Endothelial cell of umbilical vein (primary cell): ENCODE measurements around the gene COL20A1. TPM values are rescaled to one million over a fixed set of nuclear protein-coding genes. Genes with fewer than 3 reads are reported as not detected.

Experiments used
- BruUV-seq: library from RNA; stranded (reverse); fragments of 400-500 nt; replicated peaks from 2 replicates; lab custom pipeline; 2021; lab: Mats Ljungman, UMichigan
- CTCF ChIA-PET: fragments of 300-600, 350-600 bp; sonication (Branson Sonifier 250); formaldehyde crosslinking; loops from one replicate; lab custom pipeline; 2021; ENCODE audit warnings: antibody characterized with exemption, inconsistent platforms; lab: Charles Lee
- POLR2A ChIA-PET: fragments of 300-600, 350-600 bp; sonication (Branson Sonifier 250); formaldehyde crosslinking; loops from one replicate; lab custom pipeline; 2021; ENCODE audit warnings: antibody characterized with exemption, inconsistent platforms; lab: Charles Lee
- DNase-seq: peaks from one replicate; pipeline ENCODE4 v3.0.0-alpha.2; 2011; ENCODE audit warnings: low read depth, low spot score
- FAIRE-seq: peaks from 2 replicates; lab custom pipeline; 2011; peaks lifted over from hg19 to GRCh38; lab: Jason Lieb, UNC
- H2AFZ ChIP-seq: 2 replicates; pipeline ENCODE4 v1.6.0; 2012; ENCODE audit warnings: low read depth, low read length, control low read depth, inconsistent platforms
- H3K27ac ChIP-seq: 2 replicates; pipeline ENCODE4 v1.5.1; 2011; ENCODE audit warnings: low read depth, mild to moderate bottlenecking, control low read depth, low read length, moderate library complexity; ENCODE audit not compliant: insufficient read depth
- H3K27me3 ChIP-seq, 2 experiments: 2 replicates each; pipeline versions ENCODE4 v1.6.0 to v1.6.1; 2011; ENCODE audit warnings: low read length in 2 of 2, mixed read lengths in 1 of 2; ENCODE audit not compliant: control insufficient read depth in 2 of 2, insufficient read depth in 2 of 2
- H3K36me3 ChIP-seq, 2 experiments: 2 replicates in 1 of 2; 3 replicates in 1 of 2; pipeline ENCODE4 v1.5.1; 2011; ENCODE audit warnings: low read length in 2 of 2, mild to moderate bottlenecking in 1 of 2, moderate library complexity in 1 of 2; ENCODE audit not compliant: control insufficient read depth in 2 of 2, insufficient read depth in 2 of 2; ENCODE audit errors: extremely low read depth in 1 of 2
- H3K4me1 ChIP-seq: 3 replicates; pipeline ENCODE4 v1.5.1; 2011; ENCODE audit warnings: mild to moderate bottlenecking, low read length; ENCODE audit not compliant: control insufficient read depth, insufficient read depth; ENCODE audit errors: extremely low read depth
- H3K4me2 ChIP-seq: 2 replicates; pipeline ENCODE4 v1.6.1; 2011; ENCODE audit warnings: low read length, control low read depth, mixed read lengths; ENCODE audit not compliant: insufficient read depth
- H3K4me3 ChIP-seq, 3 experiments: fragments of 200-600 bp in 1 of 3; sonication (generic), shearing (Covaris generic) in 1 of 3; replicated peaks in 1 of 3; 2 replicates each; pipeline ENCODE4 v1.5.1; 2011 to 2016; ENCODE audit warnings: control low read depth in 3 of 3, low read length in 3 of 3, mild to moderate bottlenecking in 2 of 3, inconsistent platforms in 1 of 3, low read depth in 1 of 3, moderate library complexity in 1 of 3; ENCODE audit not compliant: insufficient read depth in 1 of 3
- H3K79me2 ChIP-seq: 2 replicates; pipeline ENCODE4 v1.6.0; 2012; ENCODE audit warnings: low read length, inconsistent platforms; ENCODE audit not compliant: control insufficient read depth, insufficient read depth
- H3K9ac ChIP-seq: replicated peaks from 2 replicates; pipeline ENCODE3; 2011; ENCODE audit warnings: low read length, control low read depth; ENCODE audit not compliant: insufficient read depth; ENCODE audit errors: extremely low read depth
- H3K9me1 ChIP-seq: replicated peaks from 3 replicates; pipeline ENCODE4 v1.6.0; 2011; ENCODE audit warnings: mild to moderate bottlenecking, low read length; ENCODE audit not compliant: control insufficient read depth, insufficient read depth; ENCODE audit errors: extremely low read depth
- H3K9me3 ChIP-seq: replicated peaks from 2 replicates; pipeline ENCODE4 v1.5.1; 2012; ENCODE audit warnings: low read length, inconsistent platforms; ENCODE audit not compliant: control insufficient read depth, insufficient read depth
- H4K20me1 ChIP-seq: replicated peaks from 2 replicates; pipeline ENCODE3; 2011; ENCODE audit warnings: mild to moderate bottlenecking, low read length; ENCODE audit not compliant: control insufficient read depth, insufficient read depth; ENCODE audit errors: extremely low read depth
- CTCF ChIP-seq, 2 donors: IDR thresholded peaks; 1 replicate in 1 of 2; 2 replicates in 1 of 2; pipeline ENCODE4 v1.5.1; 2011; ENCODE audit warnings: low read length in 2 of 2, mild to moderate bottlenecking in 2 of 2, moderate library complexity in 2 of 2, control low read depth in 1 of 2, inconsistent platforms in 1 of 2, low read depth in 1 of 2; ENCODE audit not compliant: insufficient read depth in 1 of 2; ENCODE audit errors: extremely low read depth in 1 of 2
- EZH2 ChIP-seq: IDR thresholded peaks from 2 replicates; pipeline ENCODE4 v1.6.1; 2012; ENCODE audit warnings: borderline replicate concordance, low read depth, mild to moderate bottlenecking, moderate library complexity, low read length, inconsistent platforms; ENCODE audit not compliant: severe bottlenecking
- FOS ChIP-seq: IDR thresholded peaks from 2 replicates; pipeline ENCODE4 v1.6.1; 2011; ENCODE audit warnings: mild to moderate bottlenecking, low read length, moderate library complexity, borderline replicate concordance; ENCODE audit not compliant: insufficient read depth
- GATA2 ChIP-seq: IDR thresholded peaks from 2 replicates; pipeline ENCODE4 v1.7.0; 2011; ENCODE audit warnings: low read depth, mild to moderate bottlenecking, moderate library complexity, mixed read lengths, low read length; ENCODE audit not compliant: insufficient read length, insufficient read depth
- JUN ChIP-seq: IDR thresholded peaks from 2 replicates; pipeline ENCODE4 v1.6.1; 2011; ENCODE audit warnings: borderline replicate concordance, low read depth; ENCODE audit not compliant: insufficient read length, insufficient read depth
- MAX ChIP-seq: IDR thresholded peaks from 2 replicates; pipeline ENCODE4 v1.6.1; 2011; ENCODE audit not compliant: insufficient read depth, insufficient read length
- MYC ChIP-seq: IDR thresholded peaks from one replicate; pipeline ENCODE4 v1.6.1; 2011; ENCODE audit warnings: mild to moderate bottlenecking, low read depth, low read length
- POLR2A ChIP-seq: IDR thresholded peaks from 2 replicates; pipeline ENCODE4 v1.6.1; 2012; ENCODE audit warnings: low read depth, mild to moderate bottlenecking, control low read depth, low read length
- POLR2AphosphoS5 ChIP-seq: IDR thresholded peaks from 2 replicates; pipeline ENCODE4 v1.6.1; 2012; ENCODE audit warnings: low read depth, mild to moderate bottlenecking, control low read depth, low read length, moderate library complexity; ENCODE audit not compliant: insufficient read depth
- dilution Hi-C: fragments of 300-500 bp; cut with MboI; formaldehyde crosslinking; loops from one replicate; pipeline ENCODE4 v1.15.0; 2019; ENCODE audit warnings: low sequenced_read_pairs; ENCODE audit not compliant: extremely low pct_ligation_motif_present
- intact Hi-C: fragments of 100-400 bp; cut with micrococcal nuclease; formaldehyde crosslinking; loops from one replicate; pipeline ENCODE4 v1.10.0; 2022
- polyA plus RNA-seq, 4 experiments: library from polyadenylated mRNA; depleted of rRNA in 3 of 4; stranded (reverse) in 3 of 4; unstranded in 1 of 4; fragments of >200 nt; gene quantifications; 2 replicates each; pipeline versions ENCODE4 v1.2.1 to v1.2.3, GENCODE V29; 2011 to 2012; ENCODE audit warnings: missing spikeins in 1 of 4
- total RNA-seq: library from RNA; stranded (reverse); gene quantifications from 2 replicates; pipeline ENCODE4 v1.2.3, GENCODE V29; 2021

The COL20A1 gene
- total and polyA plus RNA-seq, 2 donors (not counting 3 experiments of a cell fraction or from before 2014, with no cell fraction given), result not detected

DNA sequence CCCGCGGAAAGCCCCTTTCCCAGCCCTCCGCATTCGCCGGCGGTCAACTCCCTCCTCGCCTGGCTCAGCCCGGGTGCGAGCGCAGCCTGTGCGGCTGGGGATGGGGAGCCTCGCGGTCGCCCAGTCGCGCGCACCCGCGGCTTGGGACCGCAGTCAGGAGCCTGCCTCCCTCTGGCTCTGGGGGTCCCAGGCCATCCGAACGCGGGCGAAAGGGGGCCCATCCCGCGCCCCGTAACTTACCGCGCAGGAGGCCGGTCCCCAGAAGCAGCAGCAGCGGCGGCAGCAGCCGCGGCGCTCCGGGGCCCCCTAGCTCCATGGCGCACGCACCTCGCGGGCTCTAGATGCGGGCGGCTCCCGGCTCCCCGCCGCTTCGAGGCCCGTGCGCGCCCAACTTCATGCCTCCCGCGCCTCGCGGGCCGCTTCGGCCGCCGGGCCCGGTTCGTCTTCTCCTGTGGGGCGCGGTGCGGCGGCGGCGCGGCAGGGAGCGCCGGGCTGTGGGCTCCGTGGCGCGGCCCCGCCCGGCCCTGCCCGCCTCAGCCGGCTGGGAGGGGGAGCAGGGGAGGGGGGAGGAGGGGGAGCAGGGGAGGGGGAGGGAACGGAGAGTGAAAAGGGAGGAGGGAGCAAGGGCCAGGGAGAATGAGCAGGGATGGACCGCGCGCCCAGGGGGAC is 68.0 kb downstream of the COL20A1 start, which contains the start of gene CHRNA4:
TSS of gene CHRNA4 (minus strand) at position 500 of the 669 bp plus-strand sequence. CDS start at position 316, 184 bp downstream.
- no peak within 1 kb of the TSS for H3K4me3 ChIP-seq
- no peak within 1 kb of the TSS for H2AFZ ChIP-seq
- TF ChIP-seq MYC (no peak), FOS (no peak), MAX (no peak), GATA2 (no peak), EZH2 (no peak), POLR2AphosphoS5 (no peak), CTCF (IDR thresholded peaks at IDR 0.05; ENCODE audit: extremely low read depth in 1 of 2, insufficient read depth in 1 of 2, low read depth in 1 of 2, low read length in 2 of 2) (no peak), POLR2A (no peak), JUN (no peak)
- H3K4me2 ChIP-seq, result no peak within 1 kb of the TSS
- H3K9me1 ChIP-seq, result no peaks in the 10 kb centered on the region
- ChIA-PET POLR2A (no interaction called here), CTCF (interaction anchor here (2.5 to 2.6 kb wide), 2 partner anchors 17 to 51 kb away, joined by 6 to 8 read pairs; no protein-coding TSS in a partner anchor)
- FAIRE-seq, result no peak
- H3K4me1 ChIP-seq, result no peaks in the 10 kb centered on the region
- H3K36me3 ChIP-seq, result no peaks in the 10 kb centered on the region
- H3K27ac ChIP-seq, result no peak within 1 kb of the TSS
- no peaks in the 10 kb centered on the region for H4K20me1 ChIP-seq
- H3K79me2 ChIP-seq, result no peaks in the 10 kb centered on the region
- H3K27me3 ChIP-seq, result peaks cover 9 to 15% of the 10 kb centered on the region in 2 experiments
- no TSS peak for BruUV-seq
- no peaks in the 10 kb centered on the region for H3K9me3 ChIP-seq
- intact Hi-C loops, result no loop called here
- DNase-seq, result no peak
- dilution Hi-C loops, result no loop called here
- no peak within 1 kb of the TSS for H3K9ac ChIP-seq
